IPS-20b (cell line): ENCODE measurements around the gene NAALADL2.

ENCODE experiments used
- H3K27ac ChIP-seq: one replicate; pipeline ENCODE4 v1.5.1; 2013; ENCODE audit warnings: low read length
- H3K27me3 ChIP-seq: 2 replicates; pipeline ENCODE4 v1.6.1; 2013; ENCODE audit warnings: mild to moderate bottlenecking, low read length, inconsistent platforms; ENCODE audit not compliant: insufficient read depth
- H3K36me3 ChIP-seq: 2 replicates; pipeline ENCODE4 v1.6.1; 2013; ENCODE audit warnings: low read depth, mild to moderate bottlenecking, inconsistent platforms, low read length, moderate library complexity; ENCODE audit not compliant: insufficient read depth
- H3K4me1 ChIP-seq: 2 replicates; pipeline ENCODE4 v1.6.1; 2013; ENCODE audit warnings: mild to moderate bottlenecking, control low read depth, inconsistent platforms, low read length, moderate library complexity; ENCODE audit not compliant: insufficient read depth
- H3K4me3 ChIP-seq: 2 replicates; pipeline ENCODE4 v1.5.1; 2013; ENCODE audit warnings: mild to moderate bottlenecking, low read length, inconsistent platforms
- H3K9ac ChIP-seq: 2 replicates; pipeline ENCODE4 v1.6.1; 2013; ENCODE audit warnings: low read depth, mild to moderate bottlenecking, inconsistent platforms, low read length, moderate library complexity
- H3K9me3 ChIP-seq: 2 replicates; pipeline ENCODE4 v1.6.1; 2013; ENCODE audit warnings: mild to moderate bottlenecking, low read depth, low read length, inconsistent platforms; ENCODE audit not compliant: insufficient read depth

The NAALADL2 gene

DNA sequence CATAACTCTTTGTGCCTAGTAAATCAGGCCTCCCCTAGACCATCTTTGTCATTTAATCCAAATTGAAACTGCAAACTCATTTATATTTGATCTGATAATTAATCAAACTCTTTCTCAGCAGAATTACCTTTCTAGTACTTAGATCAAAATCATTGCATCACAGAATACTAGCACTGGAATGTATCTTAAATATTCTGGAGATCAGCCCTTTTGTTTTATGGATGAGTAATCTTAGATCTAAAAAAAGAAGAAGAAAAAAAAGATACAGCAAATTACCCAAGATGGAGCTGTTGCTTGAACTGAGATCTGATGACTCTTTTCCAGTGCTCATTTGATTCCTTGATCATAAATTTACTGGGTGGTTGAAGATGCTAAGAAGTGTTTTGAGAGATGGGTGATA, 47.9 kb downstream of the NAALADL2 start:
- Histone ChIP-seq H3K36me3 (no peaks in the 10 kb centered on the region), H3K27me3 (no peaks in the 10 kb centered on the region)

DNA sequence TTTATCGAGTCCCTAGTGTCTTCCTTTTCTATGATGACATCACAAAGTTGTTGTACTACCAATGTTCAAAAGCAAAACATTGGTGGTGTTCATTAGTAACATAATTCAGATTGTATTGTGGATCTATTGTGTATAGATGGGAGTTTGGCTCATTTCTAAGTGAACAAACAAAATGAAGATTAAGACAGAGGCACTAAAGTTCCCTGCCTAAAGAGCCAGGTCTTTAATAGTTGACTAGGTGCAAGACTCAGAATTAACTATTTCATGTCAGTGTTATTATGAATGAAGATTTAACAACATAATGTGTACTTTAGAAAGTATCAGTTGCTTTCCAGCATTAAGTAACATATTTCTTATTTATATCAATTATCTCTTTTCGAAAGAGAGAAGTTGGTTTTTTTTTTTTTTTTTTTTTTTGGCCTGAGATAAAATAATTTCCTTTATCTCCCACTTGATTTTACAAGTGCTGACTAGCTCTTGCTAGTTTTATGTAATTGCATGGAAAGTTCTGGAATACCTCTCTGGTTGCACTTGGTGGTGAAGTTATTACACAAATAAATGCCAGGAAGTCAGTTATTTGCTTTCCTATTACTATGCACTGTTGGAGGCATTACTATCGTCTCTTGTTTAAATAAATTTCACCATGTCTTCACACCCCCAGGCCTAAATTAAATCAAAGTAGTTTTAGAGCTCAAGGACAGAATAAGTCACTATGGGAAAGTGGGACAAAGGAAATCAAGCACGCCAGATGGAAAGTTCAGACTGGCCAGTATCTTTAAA, 48.7 kb downstream of the NAALADL2 start:
- H3K27me3 ChIP-seq = no peaks in the 10 kb centered on the region
- no peaks in the 10 kb centered on the region for H3K4me1 ChIP-seq
- H3K36me3 ChIP-seq = no peaks in the 10 kb centered on the region
- H3K27ac ChIP-seq = no peak overlapping the region
- H3K4me3 ChIP-seq = no peak overlapping the region
- no peak overlapping the region for H3K9ac ChIP-seq
- no peaks in the 10 kb centered on the region for H3K9me3 ChIP-seq

More for the DNA sequence above, 47.9 kb downstream of the NAALADL2 start:
- no peak overlapping the region for H3K27ac ChIP-seq
- no peak overlapping the region for H3K4me3 ChIP-seq
- H3K9me3 ChIP-seq = no peaks in the 10 kb centered on the region
- no peak overlapping the region for H3K9ac ChIP-seq
- H3K4me1 ChIP-seq = no peaks in the 10 kb centered on the region

DNA sequence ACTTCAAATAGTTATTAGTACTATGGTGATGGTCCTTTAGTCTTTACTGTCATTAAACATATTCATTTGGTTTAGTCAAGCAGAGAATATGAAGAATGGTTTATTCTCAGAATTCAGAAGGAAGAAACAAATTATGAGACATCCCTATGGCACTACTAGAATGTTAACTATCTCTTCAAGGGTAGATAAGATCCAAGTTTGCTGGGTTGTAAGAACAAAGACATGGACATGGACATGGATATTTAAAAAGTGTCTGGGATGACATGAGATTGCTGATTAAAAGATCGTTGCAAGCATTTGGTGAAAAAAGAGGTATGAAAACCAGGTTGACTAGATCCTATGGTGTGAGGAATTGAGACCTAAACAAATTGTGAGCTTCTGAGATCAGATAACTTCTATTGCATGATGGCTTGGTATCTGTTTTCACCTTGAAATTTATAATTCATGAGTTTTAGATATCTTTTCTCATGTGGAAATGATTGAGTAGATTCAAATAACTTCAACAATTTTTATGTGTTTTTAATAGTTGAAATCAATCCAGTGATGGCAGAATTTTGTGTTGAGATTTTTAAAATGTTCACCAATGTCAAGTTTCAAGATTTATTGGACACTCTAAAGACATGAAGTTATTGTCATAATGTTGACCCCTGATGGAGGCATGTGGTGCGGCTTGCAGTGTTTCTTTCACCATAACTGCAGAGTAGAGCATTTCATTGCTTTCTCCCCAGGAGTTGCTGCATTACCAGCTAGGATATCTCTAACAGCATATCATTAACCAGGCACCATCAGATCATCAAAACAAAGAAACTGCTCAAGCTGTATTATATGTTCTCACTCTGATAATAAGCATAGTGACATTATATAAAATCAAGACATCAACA, 72.6 kb downstream of the NAALADL2 start:
- no peaks in the 10 kb centered on the region for H3K9me3 ChIP-seq
- no peak overlapping the region for H3K9ac ChIP-seq
- no peaks in the 10 kb centered on the region for H3K27me3 ChIP-seq
- H3K27ac ChIP-seq = no peak overlapping the region
- H3K4me1 ChIP-seq = no peaks in the 10 kb centered on the region
- no peaks in the 10 kb centered on the region for H3K36me3 ChIP-seq
- no peak overlapping the region for H3K4me3 ChIP-seq

DNA sequence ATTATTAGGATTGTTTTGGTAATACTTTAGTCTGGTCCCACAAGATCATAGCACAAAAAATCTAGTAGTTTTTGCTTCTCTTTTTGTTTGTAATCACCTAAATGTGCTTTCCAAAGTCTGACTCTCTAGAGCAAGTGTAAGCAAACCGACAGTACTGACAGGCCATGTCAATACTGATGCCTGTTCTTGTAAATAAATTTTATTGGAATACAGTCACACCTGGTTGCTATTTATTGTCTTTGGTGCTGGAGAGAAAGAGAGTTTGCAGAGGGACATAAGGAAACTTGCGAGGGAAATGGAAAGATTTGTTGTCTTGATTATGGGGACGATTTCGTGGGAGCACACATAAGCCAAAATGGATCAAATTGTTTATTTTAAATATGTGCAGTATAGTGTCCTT, 77.5 kb downstream of the NAALADL2 start:
- Histone ChIP-seq H3K9ac (no peak overlapping the region), H3K4me1 (no peaks in the 10 kb centered on the region), H3K9me3 (peaks cover 2% of the 10 kb centered on the region; the same call in 1 of the 2 replicates), H3K36me3 (no peaks in the 10 kb centered on the region), H3K27me3 (no peaks in the 10 kb centered on the region), H3K4me3 (no peak overlapping the region), H3K27ac (no peak overlapping the region)

DNA sequence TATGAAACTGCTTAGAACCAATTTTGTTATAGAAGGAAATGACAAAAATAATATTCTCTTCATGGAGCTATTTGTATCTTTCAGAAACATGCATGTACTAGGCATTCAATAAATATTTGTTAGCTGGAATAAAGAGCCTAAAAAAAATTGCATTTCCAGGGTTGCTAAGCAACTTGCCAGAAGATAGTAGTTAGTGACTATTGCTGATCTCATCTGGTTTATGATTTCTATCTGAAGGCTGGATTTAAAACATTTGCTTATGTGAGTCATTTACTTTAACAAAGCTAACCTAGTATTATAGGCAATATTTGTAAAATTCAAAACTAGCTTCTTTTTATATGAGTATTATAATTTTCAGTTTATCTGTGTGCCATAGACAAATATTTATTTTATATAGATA, 78.3 kb downstream of the NAALADL2 start:
- Histone ChIP-seq H3K4me3 (no peak overlapping the region), H3K27me3 (no peaks in the 10 kb centered on the region), H3K27ac (no peak overlapping the region), H3K9me3 (peaks cover 2% of the 10 kb centered on the region; the same call in 1 of the 2 replicates), H3K36me3 (no peaks in the 10 kb centered on the region), H3K4me1 (no peaks in the 10 kb centered on the region), H3K9ac (no peak overlapping the region)

DNA sequence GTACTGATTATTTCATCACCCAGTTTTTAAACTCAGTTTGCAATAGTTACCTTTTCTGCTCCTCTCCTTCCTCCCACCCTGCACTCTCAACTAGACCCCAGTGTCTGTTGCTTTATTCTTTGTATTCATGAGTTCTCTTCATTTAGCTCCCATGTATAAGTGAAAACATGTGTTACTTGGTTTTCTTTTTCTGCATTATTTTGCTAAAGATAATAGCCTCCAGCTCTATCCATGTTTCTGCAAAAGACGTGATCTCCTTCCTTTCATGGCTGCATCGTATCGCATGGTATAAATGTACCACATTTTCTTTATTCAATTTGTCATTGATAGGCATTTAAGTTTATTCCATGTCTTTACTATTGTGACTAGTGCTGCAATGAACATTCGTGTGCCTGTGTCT, 79.0 kb downstream of the NAALADL2 start:
- Histone ChIP-seq H3K4me1 (no peaks in the 10 kb centered on the region), H3K9me3 (peaks cover 2% of the 10 kb centered on the region; the same call in 1 of the 2 replicates), H3K27me3 (no peaks in the 10 kb centered on the region), H3K4me3 (no peak overlapping the region), H3K27ac (no peak overlapping the region), H3K9ac (no peak overlapping the region), H3K36me3 (no peaks in the 10 kb centered on the region)

DNA sequence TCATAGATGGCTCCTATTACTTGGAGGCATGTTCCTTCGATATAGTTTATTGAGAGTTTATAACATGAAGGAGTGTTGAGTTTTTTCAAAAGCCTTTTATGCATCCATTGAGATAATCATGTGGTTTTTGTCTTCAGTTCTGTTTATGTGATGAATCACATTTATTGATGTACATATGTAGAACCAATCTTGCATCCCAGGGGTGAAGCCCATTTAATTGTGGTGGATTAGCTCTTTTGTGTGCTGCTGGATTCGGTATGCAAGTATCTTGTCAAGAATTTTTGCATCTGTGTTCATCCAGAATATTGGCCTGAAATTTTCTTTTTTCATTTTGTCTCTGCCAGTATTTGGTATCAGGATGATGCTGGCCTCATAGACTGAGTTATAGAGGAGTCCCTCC, 81.0 kb downstream of the NAALADL2 start:
- Histone ChIP-seq H3K9ac (no peak overlapping the region), H3K4me3 (no peak overlapping the region), H3K27me3 (no peaks in the 10 kb centered on the region), H3K36me3 (no peaks in the 10 kb centered on the region), H3K9me3 (peaks cover 2% of the 10 kb centered on the region; the same call in 1 of the 2 replicates), H3K27ac (no peak overlapping the region), H3K4me1 (no peaks in the 10 kb centered on the region)

DNA sequence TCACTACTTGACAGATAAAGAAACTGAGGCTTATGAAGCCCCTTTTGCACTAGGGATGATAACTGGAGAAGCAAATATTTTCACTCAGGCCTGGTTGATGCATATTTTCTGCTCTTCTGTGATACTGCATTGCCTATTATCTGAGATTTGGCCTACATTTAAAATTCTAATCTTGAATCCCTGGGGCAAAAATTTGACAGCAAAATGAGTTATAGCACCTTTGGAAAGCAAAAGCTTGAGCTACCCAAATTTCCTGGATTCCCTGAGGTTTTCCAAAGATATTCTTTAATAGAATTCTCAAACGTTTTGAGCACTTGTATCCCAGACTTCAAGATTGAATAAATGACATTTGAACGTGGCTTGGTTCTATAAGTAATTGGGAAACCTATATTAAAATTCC, 86.1 kb downstream of the NAALADL2 start:
- Histone ChIP-seq H3K4me3 (no peak overlapping the region), H3K9ac (no peak overlapping the region), H3K36me3 (no peaks in the 10 kb centered on the region), H3K9me3 (no peaks in the 10 kb centered on the region), H3K27ac (no peak overlapping the region), H3K27me3 (no peaks in the 10 kb centered on the region), H3K4me1 (no peaks in the 10 kb centered on the region)

DNA sequence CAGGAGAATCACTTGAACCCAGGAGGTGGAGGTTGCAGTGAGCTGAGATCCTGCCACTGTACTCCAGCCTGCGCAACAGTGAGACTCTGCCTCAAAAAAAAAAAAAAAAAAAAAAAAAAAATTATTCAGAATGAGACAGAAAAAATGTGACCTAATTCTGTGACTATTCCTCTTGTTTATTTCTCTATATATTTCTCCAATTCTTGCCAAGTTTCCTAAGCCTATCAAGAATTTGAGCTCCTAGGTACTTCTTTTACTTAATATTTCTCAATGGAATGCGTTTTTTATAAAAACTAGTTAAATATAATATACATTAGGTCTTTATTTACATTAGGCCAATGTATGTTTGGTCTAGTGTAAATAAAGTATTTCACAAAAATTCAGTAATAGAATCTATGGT, 86.8 kb downstream of the NAALADL2 start:
- no peak overlapping the region for H3K9ac ChIP-seq
- H3K9me3 ChIP-seq = no peaks in the 10 kb centered on the region
- H3K4me1 ChIP-seq = no peaks in the 10 kb centered on the region

DNA sequence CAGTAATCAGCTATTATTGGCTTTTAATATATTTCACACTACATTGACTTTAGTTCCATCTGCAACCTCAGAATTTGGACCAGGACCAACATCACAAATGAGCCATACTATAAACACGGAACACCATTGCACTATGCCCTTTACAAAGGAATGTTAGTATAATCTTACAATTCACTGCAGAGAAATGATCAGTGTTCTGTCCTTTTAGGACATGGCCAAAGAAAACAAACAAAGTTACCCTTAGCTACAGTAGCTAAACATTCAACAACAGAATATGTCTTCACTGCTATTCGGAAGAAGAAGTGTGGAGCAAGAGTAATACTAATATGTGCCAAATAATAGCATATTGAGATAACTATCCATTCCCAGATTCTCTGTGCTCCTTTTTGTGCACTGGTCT, 90.4 kb downstream of the NAALADL2 start:
- H3K4me1 ChIP-seq = 0 out of 2 replicates have a peak, but pooled peaks cover 6% of the 10 kb centered on the region
- H3K9ac ChIP-seq = no peak overlapping the region
- no peak overlapping the region for H3K4me3 ChIP-seq
- H3K27me3 ChIP-seq = no peaks in the 10 kb centered on the region
- no peak overlapping the region for H3K27ac ChIP-seq
- no peaks in the 10 kb centered on the region for H3K36me3 ChIP-seq
- H3K9me3 ChIP-seq = no peaks in the 10 kb centered on the region

More for the DNA sequence above, 86.8 kb downstream of the NAALADL2 start:
- Histone ChIP-seq H3K4me3 (no peak overlapping the region), H3K36me3 (no peaks in the 10 kb centered on the region), H3K27me3 (no peaks in the 10 kb centered on the region), H3K27ac (no peak overlapping the region)

DNA sequence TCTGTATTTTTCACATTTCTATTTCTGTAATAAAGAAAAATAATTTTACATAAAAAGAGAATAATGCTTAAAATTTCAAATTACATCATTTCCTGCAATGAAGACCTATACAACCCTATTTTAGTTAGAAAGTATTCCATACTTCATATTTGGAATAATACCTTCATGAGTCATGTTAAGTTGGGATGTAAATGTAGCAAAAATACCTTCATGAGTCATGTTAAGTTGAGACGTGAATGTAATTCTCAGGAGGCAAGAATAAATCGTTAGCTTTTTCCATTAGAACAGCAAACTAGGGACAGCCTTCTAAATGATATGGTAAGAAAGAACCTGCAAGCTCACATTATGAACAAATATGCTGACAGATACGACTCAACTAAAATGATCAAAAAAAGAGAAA, 91.9 kb downstream of the NAALADL2 start:
- Histone ChIP-seq H3K9ac (no peak overlapping the region), H3K27me3 (no peaks in the 10 kb centered on the region), H3K4me3 (no peak overlapping the region), H3K9me3 (no peaks in the 10 kb centered on the region), H3K27ac (no peak overlapping the region), H3K4me1 (peaks cover 6% of the 10 kb centered on the region; the same call in 1 of the 2 replicates), H3K36me3 (no peaks in the 10 kb centered on the region)
